ENCODE measurements around the gene P4HTM. TPM values are rescaled to one million over a fixed set of nuclear protein-coding genes. Genes with fewer than 3 reads are reported as not detected.

P4HTM gene
- total RNA-seq, 1 experiment from 2014 or later, result 0.03 TPM

- in situ Hi-C loops (cut with HindIII; ENCODE audit: low sequenced_read_pairs), result no loop called here
- DNase-seq (ENCODE audit: low spot score), result no peak
These were observed 63.5 kb downstream of the P4HTM start for GRCh38 chr3:49053543-49053942.

GRCh38 chr3:49054344-49054862 lies 64.4 kb downstream of the P4HTM start:
- in situ Hi-C loops (cut with HindIII; ENCODE audit: low sequenced_read_pairs), result no loop called here
- no peak for DNase-seq (ENCODE audit: low spot score)

Other genes starting within 250 kb of the P4HTM start
- gene PRKAR2A, start 142.4 kb upstream of the P4HTM start, total RNA-seq (2014; rRNA removed; shearing (Covaris generic)), result 10.8 and 16.7 TPM in 2 replicates
- 16.0 and 30.1 TPM in 2 replicates for gene SLC25A20, start 91.4 kb upstream of the P4HTM start, total RNA-seq (2014; rRNA removed; shearing (Covaris generic))
- gene ARIH2, start 71.4 kb upstream of the P4HTM start, total RNA-seq (2014; rRNA removed; shearing (Covaris generic)), result 165 and 178 TPM in 2 replicates
- gene WDR6, start 17.1 kb downstream of the P4HTM start, total RNA-seq (2014; rRNA removed; shearing (Covaris generic)), result 154 and 164 TPM in 2 replicates
- gene DALRD3, start 28.3 kb downstream of the P4HTM start, total RNA-seq (2014; rRNA removed; shearing (Covaris generic)), result 49.6 and 62.8 TPM in 2 replicates
- 90.8 and 109 TPM in 2 replicates for gene NDUFAF3, start 31.9 kb downstream of the P4HTM start, total RNA-seq (2014; rRNA removed; shearing (Covaris generic))
- gene IMPDH2, start 39.2 kb downstream of the P4HTM start, total RNA-seq (2014; rRNA removed; shearing (Covaris generic)), result 248 and 315 TPM in 2 replicates
- 138 and 168 TPM in 2 replicates for gene QRICH1, start 103.8 kb downstream of the P4HTM start, total RNA-seq (2014; rRNA removed; shearing (Covaris generic))
- gene QARS1, start 114.5 kb downstream of the P4HTM start, total RNA-seq (2014; rRNA removed; shearing (Covaris generic)), result 274 and 325 TPM in 2 replicates
- gene USP19, start 130.6 kb downstream of the P4HTM start, total RNA-seq (2014; rRNA removed; shearing (Covaris generic)), result 46.1 and 46.5 TPM in 2 replicates
- gene LAMB2, start 142.8 kb downstream of the P4HTM start, total RNA-seq (2014; rRNA removed; shearing (Covaris generic)), result 175 and 318 TPM in 2 replicates
- 60.1 and 69.5 TPM in 2 replicates for gene CCDC71, start 176.1 kb downstream of the P4HTM start, total RNA-seq (2014; rRNA removed; shearing (Covaris generic))
- 20.0 and 30.9 TPM in 2 replicates for gene KLHDC8B, start 181.4 kb downstream of the P4HTM start, total RNA-seq (2014; rRNA removed; shearing (Covaris generic))

Data from G401 (cell line).